ENCODE results near the gene PALLD. TPM values are rescaled to one million over a fixed set of nuclear protein-coding genes. Genes with fewer than 3 reads are reported as not detected.

The PALLD gene
- total RNA-seq, 1 donor from 2014 or later, result 396 TPM

DNA sequence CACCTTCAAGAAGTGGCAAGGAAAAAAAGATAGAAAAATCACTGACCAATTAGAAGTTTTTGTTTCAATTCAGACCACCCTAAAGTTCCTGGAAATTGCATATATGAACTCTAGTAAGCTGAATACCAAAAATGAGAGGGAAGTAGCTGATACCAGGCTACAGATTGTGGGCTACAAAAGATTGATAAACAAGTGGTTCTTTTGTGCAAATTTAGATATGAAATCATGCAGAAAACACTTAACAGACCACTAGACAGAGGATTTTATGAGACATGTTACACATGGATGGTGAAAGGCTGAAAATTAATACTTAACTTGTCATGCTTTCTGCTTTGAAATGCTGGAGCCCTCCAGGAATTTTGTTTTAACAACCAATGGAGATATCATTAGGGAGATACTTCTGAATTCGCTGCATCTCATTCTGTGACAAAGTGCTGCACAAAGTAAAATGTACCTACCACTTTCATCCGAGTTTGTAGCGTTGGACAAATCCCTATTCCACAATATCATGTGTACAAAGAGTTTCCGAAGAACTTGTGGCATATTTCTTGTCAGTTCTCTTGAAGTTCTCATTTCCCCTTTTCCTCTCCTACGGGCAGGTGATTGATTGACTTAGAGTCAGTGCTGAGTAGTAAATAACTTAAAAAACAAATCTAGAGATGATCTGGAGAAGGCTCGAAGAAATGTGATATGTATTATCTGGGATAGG, 235.0 kb downstream of the PALLD start:
- Mint-ChIP-seq H3K27ac (ENCODE audit: unreplicated experiment) (peak overlapping the region; percentile 62), H3K27me3 (ENCODE audit: unreplicated experiment) (no peaks in the 10 kb centered on the region), H3K36me3 (ENCODE audit: unreplicated experiment) (peaks cover 64% of the 10 kb centered on the region), H3K9me3 (ENCODE audit: unreplicated experiment) (peaks cover 12% of the 10 kb centered on the region), H3K4me1 (ENCODE audit: unreplicated experiment) (peaks cover 46% of the 10 kb centered on the region), H3K4me3 (ENCODE audit: unreplicated experiment) (no peak overlapping the region)
- no peak for DNase-seq (ENCODE audit: extremely low spot score, unreplicated experiment)
- TF ChIP-seq, protein P1, sequence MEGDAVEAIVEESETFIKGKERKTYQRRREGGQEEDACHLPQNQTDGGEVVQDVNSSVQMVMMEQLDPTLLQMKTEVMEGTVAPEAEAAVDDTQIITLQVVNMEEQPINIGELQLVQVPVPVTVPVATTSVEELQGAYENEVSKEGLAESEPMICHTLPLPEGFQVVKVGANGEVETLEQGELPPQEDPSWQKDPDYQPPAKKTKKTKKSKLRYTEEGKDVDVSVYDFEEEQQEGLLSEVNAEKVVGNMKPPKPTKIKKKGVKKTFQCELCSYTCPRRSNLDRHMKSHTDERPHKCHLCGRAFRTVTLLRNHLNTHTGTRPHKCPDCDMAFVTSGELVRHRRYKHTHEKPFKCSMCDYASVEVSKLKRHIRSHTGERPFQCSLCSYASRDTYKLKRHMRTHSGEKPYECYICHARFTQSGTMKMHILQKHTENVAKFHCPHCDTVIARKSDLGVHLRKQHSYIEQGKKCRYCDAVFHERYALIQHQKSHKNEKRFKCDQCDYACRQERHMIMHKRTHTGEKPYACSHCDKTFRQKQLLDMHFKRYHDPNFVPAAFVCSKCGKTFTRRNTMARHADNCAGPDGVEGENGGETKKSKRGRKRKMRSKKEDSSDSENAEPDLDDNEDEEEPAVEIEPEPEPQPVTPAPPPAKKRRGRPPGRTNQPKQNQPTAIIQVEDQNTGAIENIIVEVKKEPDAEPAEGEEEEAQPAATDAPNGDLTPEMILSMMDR (IDR thresholded peaks at IDR 0.05), result no peak

DNA sequence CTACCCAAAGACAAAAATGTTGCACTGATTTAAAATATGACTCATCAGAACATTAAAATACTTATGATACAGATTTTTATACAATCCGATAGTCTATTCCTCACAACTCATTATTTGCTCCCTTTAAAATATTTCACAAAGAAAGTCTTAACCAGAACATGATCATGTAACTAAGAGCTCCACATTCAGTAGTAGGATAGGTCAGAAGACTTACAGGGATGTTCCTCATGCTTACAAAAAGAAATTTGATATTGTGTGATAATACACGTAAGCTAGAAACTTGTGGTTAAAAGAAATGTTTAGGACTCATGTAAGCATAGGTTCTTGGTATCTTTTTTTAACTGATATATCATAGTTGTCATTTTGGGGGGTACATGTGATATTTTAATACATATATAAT, 235.9 kb downstream of the PALLD start:
- Mint-ChIP-seq H3K4me1 (ENCODE audit: unreplicated experiment) (peaks cover 54% of the 10 kb centered on the region), H3K36me3 (ENCODE audit: unreplicated experiment) (peaks cover 64% of the 10 kb centered on the region), H3K27ac (ENCODE audit: unreplicated experiment) (no peak overlapping the region), H3K9me3 (ENCODE audit: unreplicated experiment) (peaks cover 5% of the 10 kb centered on the region), H3K4me3 (ENCODE audit: unreplicated experiment) (no peak overlapping the region), H3K27me3 (ENCODE audit: unreplicated experiment) (no peaks in the 10 kb centered on the region)
- TF ChIP-seq, protein P1 (IDR thresholded peaks at IDR 0.05), result no peak
- DNase-seq (ENCODE audit: extremely low spot score, unreplicated experiment), result no peak

DNA sequence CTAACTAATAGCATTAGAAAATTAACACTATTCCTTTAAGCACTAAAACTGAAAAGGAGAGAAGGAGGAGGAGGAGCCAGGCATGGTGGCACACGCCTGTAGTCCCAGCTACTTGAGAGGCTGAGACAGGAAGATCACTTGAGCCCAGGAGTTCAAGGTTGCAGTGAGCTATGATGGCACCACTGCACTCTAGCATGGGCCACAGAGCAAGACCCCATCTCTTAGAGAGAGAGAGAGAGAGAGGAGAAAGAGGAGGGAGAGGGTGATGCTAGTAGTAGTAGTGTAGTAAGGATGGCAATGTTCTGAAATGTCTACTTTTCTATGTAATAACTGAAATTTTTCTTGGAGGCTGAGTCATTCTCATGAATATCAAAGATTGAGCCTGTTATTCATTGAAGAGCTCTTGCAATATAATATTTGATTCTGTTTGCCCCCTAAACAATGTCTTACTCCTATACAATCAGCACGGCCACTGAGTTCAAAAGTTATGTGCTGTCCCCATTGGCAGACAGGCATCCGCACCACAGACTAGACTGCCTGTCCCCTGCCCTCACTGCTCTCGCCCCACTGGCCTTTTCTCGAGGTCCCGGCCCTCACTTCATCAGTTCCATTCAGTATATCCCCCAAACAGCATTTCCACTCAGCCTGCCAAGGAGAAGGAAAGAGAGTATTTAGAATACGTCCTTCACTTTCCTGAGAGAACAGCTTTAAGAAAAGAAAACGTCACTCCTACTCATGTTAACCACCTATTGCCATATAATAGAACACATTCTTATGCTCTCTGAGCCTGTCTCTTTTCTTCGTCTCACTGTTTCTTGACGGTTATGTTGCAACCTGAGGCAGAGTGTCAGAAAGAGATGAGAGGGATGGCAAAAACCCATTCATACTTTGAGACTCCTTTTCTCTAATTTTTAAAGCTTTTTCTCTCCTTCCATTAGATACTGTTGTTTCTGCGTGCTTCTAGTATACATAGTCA, 238.1 kb downstream of the PALLD start:
- Mint-ChIP-seq H3K4me1 (ENCODE audit: unreplicated experiment) (peaks cover 69% of the 10 kb centered on the region), H3K9me3 (ENCODE audit: unreplicated experiment) (no peaks in the 10 kb centered on the region), H3K36me3 (ENCODE audit: unreplicated experiment) (peaks cover 50% of the 10 kb centered on the region), H3K27ac (ENCODE audit: unreplicated experiment) (peak overlapping the region; percentile 79), H3K4me3 (ENCODE audit: unreplicated experiment) (no peak overlapping the region), H3K27me3 (ENCODE audit: unreplicated experiment) (no peaks in the 10 kb centered on the region)
- DNase-seq (ENCODE audit: extremely low spot score, unreplicated experiment), result no peak
- TF ChIP-seq, protein P1 (IDR thresholded peaks at IDR 0.05), result no peak

DNA sequence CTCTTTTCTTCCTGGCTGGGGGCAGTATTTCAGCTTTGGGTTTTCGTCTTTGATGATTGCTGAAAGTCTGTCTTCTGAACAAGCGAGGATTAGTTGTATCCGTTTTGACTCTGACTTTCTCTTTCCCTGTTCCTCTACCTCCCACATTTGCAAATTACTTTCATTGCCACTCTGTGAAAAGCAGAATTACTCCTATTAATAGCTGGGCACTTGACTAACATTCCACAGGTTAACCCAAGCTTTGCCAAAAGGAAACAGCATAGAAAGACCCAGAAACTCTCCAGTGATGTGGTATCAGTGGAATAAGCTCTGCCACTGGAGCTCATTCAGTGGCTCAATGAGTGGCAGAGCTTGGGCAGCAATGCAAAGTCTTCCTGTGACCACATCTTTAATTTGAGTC, 238.9 kb downstream of the PALLD start:
- Mint-ChIP-seq H3K27me3 (ENCODE audit: unreplicated experiment) (no peaks in the 10 kb centered on the region), H3K27ac (ENCODE audit: unreplicated experiment) (peak overlapping the region; percentile 79), H3K4me1 (ENCODE audit: unreplicated experiment) (peaks cover 75% of the 10 kb centered on the region), H3K9me3 (ENCODE audit: unreplicated experiment) (no peaks in the 10 kb centered on the region), H3K36me3 (ENCODE audit: unreplicated experiment) (peaks cover 49% of the 10 kb centered on the region), H3K4me3 (ENCODE audit: unreplicated experiment) (no peak overlapping the region)
- no peak for DNase-seq (ENCODE audit: extremely low spot score, unreplicated experiment)
- TF ChIP-seq, protein P1 (IDR thresholded peaks at IDR 0.05), result no peak

Measured in osteocyte (in vitro differentiated cells).